GM10248 (cell line): ENCODE measurements around the gene KIAA1217.

Experiments used
- CTCF ChIA-PET: fragments of 300-600 bp; sonication (Branson Sonifier 250); formaldehyde crosslinking; extraction: SDS; loops from one replicate; lab custom pipeline; 2021; ENCODE audit warnings: antibody characterized with exemption; lab: Yijun Ruan, JAX
- POLR2A ChIA-PET: fragments of 350-650 bp; sonication (Branson Sonifier 250); formaldehyde crosslinking; extraction: SDS; loops from one replicate; lab custom pipeline; 2020; ENCODE audit warnings: antibody characterized with exemption; lab: Yijun Ruan, JAX
- DNase-seq: peaks from one replicate; pipeline ENCODE4 v3.0.0; 2012; ENCODE audit errors: extremely low spot score
- CTCF ChIP-seq: IDR thresholded peaks from 2 replicates; pipeline ENCODE4 v1.5.1; 2012; ENCODE audit warnings: mild to moderate bottlenecking, low read depth; ENCODE audit errors: extremely low read depth, missing control alignments, control extremely low read depth

KIAA1217 gene

DNA sequence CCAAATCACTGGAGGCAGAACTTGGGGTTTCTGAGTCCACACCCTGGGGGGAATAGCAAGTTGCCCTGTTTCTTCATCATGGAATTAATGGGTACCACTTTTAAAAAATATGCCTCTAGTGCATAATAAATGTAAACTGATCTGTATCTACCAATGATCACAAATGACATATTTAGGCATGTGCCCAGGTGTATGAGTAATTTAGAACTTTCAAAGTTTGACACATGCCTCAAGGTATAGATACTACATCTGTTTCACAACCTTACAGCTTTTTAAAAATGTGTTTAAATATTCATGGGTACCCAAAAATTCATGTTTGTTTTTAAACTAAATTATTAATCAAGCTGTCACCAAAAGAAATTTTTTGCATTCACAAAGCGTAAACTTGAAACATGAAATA, 226.0 kb downstream of the KIAA1217 start:
- ChIA-PET CTCF (interaction anchor here (1.2 kb wide), 1 partner anchor 8 kb away, joined by 3 read pairs; no protein-coding TSS in a partner anchor), POLR2A (no interaction called here)
- TF ChIP-seq CTCF = no peak
- no peak for DNase-seq

DNA sequence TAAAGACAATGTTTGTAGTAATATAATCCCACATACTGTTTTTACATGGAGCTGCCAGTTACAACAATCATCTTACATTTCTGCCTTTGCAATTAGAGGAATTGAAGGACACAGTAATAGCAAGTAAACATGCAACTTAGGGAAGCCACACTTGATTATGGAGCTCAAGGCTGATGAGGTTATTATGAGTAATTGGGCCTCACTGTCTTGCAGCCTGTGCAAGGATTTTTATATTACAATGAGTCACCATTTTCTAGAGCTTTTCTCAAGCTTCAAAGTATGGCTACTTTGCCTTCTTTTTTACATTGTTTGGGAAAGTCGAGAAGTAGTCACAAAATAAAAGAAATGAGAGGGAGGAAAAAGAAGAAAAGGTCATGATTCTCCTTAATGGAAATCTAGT, 226.4 kb downstream of the KIAA1217 start:
- no peak for DNase-seq
- POLR2A ChIA-PET = no interaction called here
- no peak for TF ChIP-seq CTCF
- CTCF ChIA-PET = interaction anchor here (1.2 kb wide), 1 partner anchor 9 kb away, joined by 3 read pairs; no protein-coding TSS in a partner anchor

- CTCF ChIA-PET = interaction anchor here (0.9 to 1.8 kb wide), 2 partner anchors 10 to 18 kb away, joined by 3 to 6 read pairs; no protein-coding TSS in a partner anchor
- no peak for DNase-seq
- POLR2A ChIA-PET = no interaction called here
- TF ChIP-seq CTCF = no peak
Measured at GRCh38 chr10:24437302-24437701, 228.4 kb downstream of the KIAA1217 start.

GRCh38 chr10:24438800-24439199, 229.9 kb downstream of the KIAA1217 start:
- TF ChIP-seq CTCF = no peak
- POLR2A ChIA-PET = no interaction called here
- no peak for DNase-seq
- CTCF ChIA-PET = interaction anchor here (0.7 to 3.7 kb wide), 2 partner anchors 9 to 21 kb away, joined by 3 to 12 read pairs; no protein-coding TSS in a partner anchor

DNA sequence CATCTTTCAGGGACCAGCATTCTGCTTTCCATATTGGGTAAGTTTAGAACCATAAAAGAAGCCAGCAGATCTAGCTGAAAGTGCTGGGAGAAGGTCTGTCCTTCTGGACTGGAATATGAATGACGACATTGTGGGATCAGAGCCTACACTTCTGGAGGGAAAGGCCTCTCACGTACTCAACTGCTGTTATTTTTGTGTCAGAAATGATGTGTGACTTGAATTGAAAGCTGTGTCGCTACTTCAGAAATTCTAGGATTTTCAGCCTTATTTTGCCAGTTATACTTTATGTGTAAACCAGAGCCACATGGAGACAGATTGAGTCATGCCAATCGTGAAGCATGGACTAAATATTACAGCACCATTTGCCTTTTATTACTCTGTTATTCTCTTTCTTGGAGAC, 231.0 kb downstream of the KIAA1217 start:
- no peak for TF ChIP-seq CTCF
- DNase-seq = no peak
- POLR2A ChIA-PET = no interaction called here
- CTCF ChIA-PET = interaction anchor here (3.7 kb wide), 1 partner anchor 10 kb away, joined by 12 read pairs; no protein-coding TSS in a partner anchor

GRCh38 chr10:24440817-24441797, 232.2 kb downstream of the KIAA1217 start:
- CTCF ChIA-PET = interaction anchor here (3.7 kb wide), 1 partner anchor 11 kb away, joined by 12 read pairs; no protein-coding TSS in a partner anchor
- no peak for TF ChIP-seq CTCF
- POLR2A ChIA-PET = no interaction called here
- DNase-seq = no peak
